HG02981 (cell line): Measurements from ENCODE around the gene NLRC3.
"Not testable (repeated sequence)": the region's sequence is repeated elsewhere in the genome, so short reads cannot be mapped to it uniquely, and the experiment has no call there.

ENCODE experiments used
- ATAC-seq: cut with Tn5 transposase; IDR thresholded peaks from one replicate; pipeline ENCODE4 v1.9.1; 2021; ENCODE audit warnings: mild to moderate bottlenecking, moderate library complexity; ENCODE audit not compliant: unreplicated experiment

The NLRC3 gene

DNA sequence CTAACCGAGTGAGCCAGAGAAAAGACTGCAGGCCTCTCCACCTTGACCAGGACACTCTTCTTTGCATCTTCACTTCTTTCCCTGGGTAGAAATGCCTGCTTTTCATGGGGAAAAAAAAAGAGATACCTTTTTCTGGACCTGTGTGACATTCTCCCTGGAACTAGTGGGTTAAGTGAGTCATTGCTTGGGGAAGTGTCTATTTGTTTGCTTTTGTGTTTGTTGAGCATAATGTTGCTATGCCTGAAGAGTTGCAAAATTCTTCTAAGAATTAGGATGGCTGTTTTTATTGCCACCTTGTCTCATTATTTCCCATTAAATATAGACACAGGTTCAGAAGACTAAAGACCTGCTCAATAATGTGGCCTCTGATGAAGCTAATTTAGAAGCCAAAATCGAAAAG, 57.6 kb downstream of the NLRC3 start:
- no peak for ATAC-seq

DNA sequence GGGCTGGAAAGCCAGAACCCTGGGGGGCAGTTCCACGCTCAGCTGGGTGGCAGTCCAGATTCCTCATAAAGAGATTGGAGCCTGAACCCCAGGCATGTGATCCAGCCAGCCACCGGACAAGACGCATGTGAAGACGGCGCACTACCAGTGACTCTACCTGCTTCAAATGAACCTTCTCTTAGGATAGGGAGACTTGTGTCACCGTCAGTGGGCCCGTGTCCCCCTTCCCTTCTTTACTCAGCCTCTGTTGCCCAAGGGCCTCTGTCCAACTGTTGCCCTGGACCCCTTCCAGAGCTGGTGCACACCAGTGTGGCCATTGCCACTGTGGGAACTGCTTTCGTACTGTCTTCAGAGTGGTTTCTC, 58.2 kb downstream of the NLRC3 start:
- no peak for ATAC-seq

DNA sequence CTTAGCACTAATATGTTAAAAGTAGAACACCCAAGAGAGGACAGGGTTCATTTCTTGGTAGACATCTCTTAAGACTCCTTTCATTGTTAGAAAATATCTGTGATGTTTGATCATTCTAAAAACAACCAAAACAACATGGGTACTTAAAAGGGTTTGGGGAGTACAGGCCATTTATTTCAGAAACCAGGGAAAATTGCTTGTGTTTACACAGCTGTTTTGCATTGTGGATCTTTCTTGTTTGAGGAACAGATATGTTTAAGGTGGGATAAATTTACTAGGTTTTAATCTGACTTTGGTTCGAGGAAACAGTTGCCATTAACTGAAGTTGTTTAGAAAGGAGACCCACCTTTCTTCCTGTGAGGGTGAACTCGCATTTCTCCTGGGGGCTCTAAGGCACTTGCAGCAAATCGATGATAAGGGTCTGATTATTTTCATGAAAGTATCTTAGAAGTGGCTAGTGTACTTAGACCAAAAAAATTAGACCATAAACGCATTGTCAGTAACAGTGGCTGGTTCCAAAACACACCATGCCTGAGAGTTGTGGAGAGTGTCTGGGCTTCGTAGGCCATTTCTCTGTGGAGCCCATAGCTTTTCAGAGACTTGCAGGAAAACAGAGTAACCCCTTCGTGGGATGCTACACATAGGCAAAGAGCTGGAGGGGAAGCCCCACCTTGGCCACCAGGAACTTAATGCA, 58.8 kb downstream of the NLRC3 start:
- ATAC-seq = no peak

DNA sequence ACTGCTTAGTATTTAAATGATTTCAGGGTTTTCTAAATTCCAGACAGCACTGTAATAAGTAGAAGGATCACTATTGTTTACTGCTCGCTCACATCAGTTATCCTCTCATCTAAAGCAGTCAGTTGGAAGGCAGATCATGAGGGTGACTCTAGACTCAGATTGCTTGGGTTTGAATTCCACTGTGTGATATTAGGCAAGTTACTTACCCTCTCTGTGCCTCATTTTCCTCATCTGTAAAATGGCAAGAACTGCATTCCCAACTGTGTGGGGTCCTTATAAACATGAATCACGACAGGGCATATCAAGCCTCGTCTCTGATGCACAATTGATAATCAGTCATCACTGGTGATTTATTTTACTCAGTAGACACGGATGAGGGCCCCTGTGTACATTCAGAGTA, 61.3 kb downstream of the NLRC3 start:
- no peak for ATAC-seq

DNA sequence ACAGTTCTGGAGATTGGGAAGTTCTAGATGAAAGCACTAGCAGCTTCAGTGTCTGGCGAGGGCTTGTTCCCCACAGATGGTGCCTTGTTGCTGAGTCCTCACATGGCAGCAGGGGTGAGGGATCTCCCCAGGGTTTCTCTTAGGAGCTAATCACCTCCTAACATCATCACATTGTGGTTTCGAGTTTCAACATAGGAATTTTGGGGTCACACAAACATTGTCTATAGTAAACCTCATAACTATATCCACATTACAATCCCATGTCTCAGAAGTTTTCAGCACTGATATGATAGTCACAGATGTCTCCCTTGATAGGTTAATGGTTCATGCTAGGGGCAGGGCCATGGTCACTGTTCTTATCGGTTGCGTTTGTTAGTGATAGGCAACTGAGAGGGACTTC, 62.6 kb downstream of the NLRC3 start:
- ATAC-seq = no peak

DNA sequence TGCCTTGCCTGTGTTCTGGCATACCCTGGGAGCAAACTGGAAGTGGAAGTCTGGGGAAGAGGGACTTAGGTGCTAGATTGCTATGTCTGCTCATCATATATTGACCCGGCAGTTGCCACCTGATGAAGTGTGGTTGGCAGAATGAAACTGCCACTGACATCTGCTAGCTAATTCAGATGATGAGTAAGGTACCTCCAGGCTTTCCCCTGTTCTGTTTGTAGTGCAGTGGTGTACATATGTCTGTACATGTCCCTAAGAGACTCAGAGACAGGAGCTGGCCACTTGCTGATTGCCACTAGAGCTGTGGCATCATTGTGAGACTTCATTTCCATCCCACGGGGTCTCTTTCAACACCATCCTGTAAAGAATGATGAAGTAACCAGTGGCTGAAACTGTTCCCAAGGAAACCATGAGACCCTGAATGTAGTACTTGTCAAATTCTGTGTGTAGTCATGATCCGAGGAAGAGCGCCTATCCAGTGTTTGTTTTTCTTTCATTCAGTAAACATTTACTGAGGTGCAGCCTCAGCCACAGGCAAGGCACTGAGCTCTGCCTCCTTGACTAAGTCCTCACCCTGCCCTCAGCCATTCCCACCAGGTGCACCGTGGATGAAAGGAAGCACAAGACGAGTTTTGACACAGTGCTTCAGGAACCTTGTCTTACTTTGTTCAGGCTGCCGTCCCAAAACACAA, 63.2 kb downstream of the NLRC3 start:
- no peak for ATAC-seq

DNA sequence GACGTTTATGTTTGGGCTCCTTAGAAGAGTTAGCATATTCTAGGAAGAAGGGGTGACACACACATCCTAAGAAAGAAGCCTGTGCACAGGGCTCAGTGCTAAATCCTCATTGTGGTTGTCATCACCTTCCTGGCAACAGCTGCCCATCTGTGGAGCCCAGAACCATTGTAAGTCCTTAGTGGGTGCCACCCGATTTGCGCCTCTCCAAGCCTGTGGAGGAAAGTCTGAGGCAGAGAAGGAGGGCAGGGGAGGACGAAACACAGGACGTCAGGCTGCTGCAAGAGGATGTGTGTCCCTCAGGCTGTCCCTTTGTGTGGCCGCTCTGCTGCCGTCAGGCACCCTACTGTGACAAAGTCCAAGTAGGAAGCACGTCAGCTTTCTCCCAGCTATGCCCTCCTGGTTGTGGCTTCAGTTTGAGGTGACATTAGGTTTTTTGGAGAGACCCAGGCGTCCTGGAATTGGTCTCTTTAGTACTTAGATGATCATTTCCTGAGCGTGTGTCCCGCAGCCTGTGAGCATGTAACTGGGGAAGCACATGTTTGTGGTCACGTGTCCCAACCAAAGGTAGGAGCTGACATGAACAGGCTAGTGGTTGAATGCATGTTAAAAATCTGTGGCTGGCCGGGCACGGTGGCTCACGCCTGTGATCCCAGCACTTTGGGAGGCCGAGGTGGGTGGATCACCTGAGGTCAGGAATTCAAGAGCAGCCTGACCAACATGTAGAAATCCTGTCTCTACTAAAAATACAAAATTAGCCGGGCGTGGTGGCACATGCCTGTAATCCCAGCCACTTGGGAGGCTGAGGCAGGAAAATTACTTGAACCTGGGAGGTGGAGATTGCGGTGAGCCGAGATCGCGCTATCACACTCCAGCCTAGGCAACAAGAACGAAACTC, 65.7 kb downstream of the NLRC3 start:
- no peak for ATAC-seq

DNA sequence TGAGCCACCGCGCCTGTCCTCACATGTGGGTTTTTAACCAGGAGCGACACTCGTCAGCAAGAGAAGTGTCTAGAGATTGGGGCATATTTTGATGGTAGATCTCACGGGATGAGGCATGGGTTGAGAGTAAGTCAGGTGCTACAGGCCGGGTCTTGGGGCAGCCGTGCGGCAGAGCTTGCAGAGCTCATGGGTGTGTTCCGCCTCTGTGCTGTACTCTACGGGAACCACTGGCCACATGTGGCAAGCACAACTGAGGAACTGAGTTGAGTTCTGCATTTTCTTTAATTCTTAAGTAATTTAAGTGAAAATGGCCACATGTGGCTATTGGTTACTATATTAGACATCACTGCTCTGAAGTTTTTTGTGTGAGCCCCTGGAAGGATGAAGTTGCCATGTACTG, 66.8 kb downstream of the NLRC3 start:
- ATAC-seq = no peak

DNA sequence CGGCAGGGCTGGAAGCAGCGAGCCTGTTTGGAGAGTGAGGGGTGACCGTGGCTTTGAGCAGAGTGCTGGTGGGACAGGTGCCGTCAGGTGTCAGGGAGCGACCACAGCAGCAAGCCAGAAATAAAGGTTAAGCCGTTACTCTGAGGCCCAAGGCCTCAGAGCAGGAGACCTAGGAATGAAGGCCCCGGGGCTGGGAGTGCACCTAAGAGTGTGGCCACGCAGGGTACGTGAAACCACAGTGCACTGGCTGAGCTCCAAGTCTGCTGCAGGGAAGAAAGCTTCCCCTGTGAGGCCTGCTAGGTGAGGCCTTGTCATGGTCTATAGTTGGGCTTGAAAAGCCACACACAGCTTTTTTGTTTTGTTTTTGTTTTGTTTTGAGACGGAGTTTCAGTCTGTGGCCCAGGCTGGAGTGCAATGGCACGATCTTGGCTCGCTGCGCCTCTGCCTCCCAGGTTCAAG, 67.7 kb downstream of the NLRC3 start:
- no peak for ATAC-seq

DNA sequence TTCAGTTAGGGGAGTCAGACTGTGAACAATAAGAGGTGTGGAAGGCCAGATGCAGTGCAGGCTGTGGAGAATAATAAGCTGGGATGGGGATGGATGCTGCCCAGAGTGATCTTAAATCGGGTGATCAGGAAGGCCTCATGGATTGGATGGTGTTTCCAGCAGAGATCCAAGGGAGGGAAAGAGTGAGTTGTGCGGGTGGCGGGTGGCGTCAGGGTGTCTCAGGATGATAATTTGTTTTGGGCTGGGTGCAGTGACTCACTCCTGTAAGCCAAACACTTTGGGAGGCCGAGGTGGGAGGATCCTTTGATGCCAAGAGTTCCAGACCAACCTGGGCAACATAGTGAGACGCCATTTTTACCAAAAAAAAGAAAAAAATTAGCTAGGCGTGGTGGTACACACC, 68.5 kb downstream of the NLRC3 start:
- no peak for ATAC-seq

DNA sequence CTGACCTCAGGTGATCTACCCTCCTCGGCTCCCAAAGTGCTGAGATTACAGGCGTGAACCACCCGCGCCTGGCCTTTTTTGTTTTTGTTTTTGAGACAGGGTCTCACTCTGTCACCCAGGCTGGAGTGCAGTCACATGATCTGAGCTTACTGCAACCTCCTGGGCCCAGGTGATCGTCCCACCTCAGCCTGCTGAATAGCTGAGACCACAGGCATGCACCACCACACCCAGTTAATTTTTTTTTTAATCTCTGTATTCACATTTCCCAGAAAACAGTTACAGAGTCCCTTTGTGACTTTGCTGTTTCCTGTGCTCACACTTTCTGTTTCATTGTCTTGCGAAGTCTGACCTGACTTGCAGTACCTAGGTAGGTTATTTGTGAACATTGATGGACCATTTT, 73.7 kb downstream of the NLRC3 start:
- no peak for ATAC-seq

DNA sequence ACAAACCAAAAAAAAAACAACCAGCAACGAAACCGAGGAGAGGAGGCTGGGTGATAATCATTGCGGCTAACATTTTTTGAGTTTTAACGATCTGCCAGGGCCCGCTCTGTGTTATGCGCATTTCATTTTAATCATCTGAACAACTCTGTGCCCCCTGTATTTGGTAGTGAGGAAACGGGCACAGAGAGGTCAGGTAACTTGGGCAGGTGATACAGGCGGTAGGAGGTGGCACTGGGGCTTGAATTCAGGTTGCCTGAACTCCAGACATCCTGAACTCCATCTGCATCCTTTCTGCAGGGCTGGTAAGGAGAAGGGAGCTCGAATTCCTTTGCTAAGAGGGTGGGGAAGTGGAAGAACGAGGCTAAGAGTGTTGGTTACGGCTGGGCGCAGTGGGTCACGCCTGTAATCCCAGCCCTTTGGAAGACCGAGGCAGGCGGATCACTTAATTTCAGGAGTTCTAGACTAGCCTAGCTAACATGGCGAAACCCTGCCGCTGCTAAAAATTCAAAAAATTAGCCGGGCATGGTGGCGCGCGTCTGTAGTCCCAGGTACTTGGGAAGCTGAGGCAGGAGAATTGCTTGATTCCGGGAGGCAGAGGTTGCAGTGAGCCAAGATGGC, 75.3 kb downstream of the NLRC3 start:
- no peak for ATAC-seq

DNA sequence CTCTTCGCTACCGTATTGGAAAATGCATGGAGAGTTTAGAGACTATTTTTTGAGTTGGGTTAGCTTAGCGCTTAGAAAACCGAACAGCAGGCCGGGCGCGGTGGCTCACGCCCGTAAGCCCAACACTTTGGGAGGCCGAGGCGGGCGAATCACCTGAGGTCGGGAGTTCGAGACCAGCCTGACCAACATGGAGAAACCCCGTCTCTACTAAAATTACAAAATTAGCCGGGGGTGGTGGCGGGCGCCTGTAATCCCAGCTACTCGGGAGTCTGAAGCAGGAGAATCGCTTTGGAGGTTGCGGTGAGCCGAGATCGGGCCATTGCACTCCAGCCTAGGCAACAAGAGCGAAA, 75.8 kb downstream of the NLRC3 start:
- not testable (repeated sequence) for ATAC-seq

DNA sequence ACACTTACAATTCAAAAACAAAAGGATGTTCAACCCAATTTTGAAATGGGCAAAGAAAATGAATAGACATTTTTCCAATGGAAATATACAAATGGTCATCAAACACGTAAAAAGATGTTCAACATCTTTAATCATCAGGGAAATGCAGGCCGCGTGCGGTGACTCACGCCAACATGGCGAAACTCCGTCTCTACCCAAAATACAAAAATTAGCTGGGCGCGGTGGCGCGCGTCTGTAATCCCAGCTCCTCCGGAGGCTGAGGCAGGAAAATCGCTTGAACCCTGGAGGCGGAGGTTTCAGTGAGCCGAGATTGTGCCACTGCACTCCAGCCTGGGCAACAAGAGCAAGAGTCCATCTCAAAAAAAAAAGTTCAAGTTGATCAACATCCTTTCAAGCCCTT, 78.2 kb downstream of the NLRC3 start:
- ATAC-seq = no peak

DNA sequence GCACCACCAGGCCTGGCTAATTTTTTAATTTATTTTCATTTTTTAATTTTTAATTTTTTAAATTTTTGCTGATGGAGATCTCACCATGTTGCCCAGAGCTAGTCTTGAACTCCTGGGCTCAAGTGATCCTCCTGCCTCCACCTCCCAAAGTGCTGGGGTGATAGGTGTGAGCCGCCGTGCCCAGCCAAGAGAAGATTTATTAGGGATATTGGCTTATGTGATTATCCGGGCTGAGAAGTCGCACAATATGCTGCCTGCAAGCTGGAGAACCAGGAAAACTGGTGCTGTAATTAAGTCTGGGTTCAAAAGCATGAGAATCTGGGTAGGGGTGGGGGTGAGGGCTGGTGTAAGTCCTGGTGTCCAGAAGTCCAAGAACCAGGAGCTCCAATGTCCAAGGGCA, 79.4 kb downstream of the NLRC3 start:
- no peak for ATAC-seq

DNA sequence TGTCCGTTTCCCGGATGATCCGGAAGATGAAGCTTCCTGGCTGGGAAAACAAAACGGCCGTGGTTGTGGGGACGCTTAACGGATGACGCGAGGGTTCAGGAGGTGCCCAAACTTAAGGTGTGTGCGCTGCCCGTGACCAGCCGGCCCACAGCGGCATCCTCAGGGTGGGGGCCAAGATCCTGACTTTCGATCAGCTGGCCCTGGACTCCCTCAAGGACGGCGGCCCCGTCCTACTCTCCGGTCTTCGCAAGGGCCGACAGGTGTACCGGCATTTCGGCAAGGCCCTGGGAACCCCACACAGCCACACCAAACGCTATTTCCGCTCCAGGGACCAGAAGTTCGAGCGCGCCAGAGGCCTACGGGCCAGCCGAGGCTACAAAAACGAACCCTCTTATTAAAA, 80.8 kb downstream of the NLRC3 start:
- no peak for ATAC-seq

DNA sequence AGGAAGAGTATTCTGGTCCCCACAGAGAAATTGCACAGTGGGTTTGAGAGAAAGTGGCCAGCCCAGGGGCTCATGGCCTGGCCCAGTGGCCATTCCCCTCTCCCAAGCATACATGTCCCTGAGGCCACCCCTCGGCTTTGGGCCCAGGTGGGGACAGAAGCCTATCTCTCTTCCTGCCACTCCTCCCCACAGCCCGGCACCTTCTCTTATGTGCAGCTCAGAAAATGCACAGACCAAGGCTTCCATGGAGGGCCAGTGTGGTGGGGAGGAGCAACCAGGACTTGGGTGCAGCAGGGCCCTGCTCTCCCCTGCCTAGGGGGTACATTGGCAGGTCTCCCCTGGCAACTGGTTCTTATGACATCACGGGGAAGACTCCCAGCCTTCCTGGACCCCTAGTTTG, 82.0 kb downstream of the NLRC3 start, which contains the start of gene C16orf90:
Gene C16orf90, minus strand, starts transcription at position 314 of the 400 bp plus-strand sequence. Its CDS starts 68 bp downstream, at position 246.
- ATAC-seq = no peak

DNA sequence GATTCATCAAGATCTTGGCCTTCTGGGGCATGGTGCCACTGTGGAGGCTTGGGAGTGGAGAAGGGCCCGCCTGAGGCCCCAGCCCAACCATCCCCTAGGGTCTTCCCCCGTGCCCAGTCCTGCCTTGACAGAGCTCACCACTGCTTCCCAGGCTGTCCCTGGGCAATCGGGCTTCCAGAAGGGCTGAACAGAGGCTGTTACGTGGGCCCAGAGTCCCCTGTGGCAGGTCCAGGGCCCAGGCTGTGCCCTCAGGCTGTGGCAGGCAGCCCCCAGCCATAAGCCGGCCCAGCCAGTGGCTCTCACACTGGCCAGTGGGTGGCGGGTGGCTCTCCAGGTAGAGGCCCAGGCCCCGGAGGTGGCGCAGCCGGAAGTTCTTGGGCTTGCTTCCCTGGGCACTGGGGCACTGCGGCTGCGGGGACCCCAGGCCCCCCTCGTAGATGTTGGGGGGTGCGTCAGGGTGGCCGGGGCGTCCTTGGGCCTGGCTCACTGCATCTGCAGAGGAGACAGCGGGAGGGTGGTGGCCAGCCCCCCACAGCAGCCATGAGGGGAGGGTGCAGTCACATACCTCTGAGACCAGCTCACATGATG, 82.7 kb downstream of the NLRC3 start:
- ATAC-seq = no peak

DNA sequence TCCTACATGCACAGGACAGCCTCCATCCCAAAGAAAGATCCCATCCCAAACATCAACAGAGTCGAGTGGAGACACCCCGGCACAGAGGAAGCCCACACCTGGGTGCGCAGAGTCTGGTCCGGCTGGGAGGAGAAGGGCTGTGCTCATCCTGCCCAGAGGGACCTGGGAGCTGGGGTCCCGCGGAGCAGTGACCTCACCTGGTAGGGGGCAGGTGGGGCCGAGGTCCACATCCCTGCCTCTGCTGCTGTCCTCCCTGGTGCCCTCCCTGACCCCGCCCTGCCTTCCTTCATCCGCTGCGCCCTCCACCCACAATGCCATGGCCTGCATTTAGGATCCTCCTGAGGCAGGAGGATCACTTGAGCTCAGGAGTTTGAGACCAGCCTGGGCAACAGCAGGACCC, 84.8 kb downstream of the NLRC3 start:
- ATAC-seq = no peak

DNA sequence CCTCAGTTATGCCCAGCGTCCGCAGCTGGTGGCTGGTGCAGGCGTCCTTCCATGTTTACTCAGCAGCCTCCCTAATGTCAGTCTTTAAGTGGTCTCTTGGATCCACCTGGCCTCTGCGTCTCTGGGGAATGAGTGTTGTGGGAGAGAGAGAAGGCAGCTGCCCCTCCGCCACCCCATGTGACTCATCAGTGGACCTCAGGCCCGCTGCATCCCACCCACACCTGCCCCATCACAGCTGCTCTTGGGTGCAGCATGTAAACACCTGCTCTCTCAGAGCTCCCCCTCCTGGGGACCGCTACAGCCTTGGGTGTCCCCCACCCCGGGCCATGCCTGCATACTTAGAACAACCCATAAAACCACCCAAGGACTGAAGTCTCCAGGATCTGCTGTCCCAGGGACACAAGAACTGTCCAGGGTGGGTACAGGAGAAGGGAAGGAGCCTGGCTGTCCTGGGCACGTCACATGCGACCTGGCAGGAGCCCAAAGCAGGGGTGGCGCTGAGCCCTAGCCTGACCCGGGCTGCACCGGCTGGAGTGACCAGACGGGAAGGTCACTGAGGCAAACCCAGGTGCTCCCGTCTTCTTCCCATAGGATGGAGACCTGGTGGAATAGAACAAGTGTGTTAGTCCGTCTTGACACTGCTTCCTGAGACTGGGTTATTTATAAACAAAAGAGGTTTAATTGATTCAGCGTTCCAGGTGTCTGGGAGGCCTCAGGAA, 86.1 kb downstream of the NLRC3 start:
- ATAC-seq = no peak
